ENCODE data around the gene STX8. TPM values are rescaled to one million over a fixed set of nuclear protein-coding genes. Genes with fewer than 3 reads are reported as not detected.

The STX8 gene
- polyA plus RNA-seq, 1 experiment = 44.7 TPM

GRCh38 chr17:9419932-9420453, 155.6 kb downstream of the STX8 start:
- no peak for DNase-seq (ENCODE audit: low read depth)
- ChIA-PET CTCF (no interaction called here), POLR2A (interaction anchor here (0.5 kb wide), 1 partner anchor 19 kb away, joined by 3 read pairs; no protein-coding TSS in a partner anchor)
- no peak for TF ChIP-seq CTCF (IDR thresholded peaks at IDR 0.05; ENCODE audit: insufficient read depth, low read depth, low read length)
- H3K27me3 ChIP-seq (ENCODE audit: control insufficient read depth, insufficient read depth, low read length) = no peaks in the 10 kb centered on the region
- no peaks in the 10 kb centered on the region for H3K36me3 ChIP-seq (ENCODE audit: control insufficient read depth, insufficient read depth, low read length)
- H3K4me3 ChIP-seq (ENCODE audit: low read depth, low read length) = no peak overlapping the region

- Histone ChIP-seq H3K36me3 (ENCODE audit: control insufficient read depth, insufficient read depth, low read length) (no peaks in the 10 kb centered on the region), H3K4me3 (ENCODE audit: low read depth, low read length) (no peak overlapping the region), H3K27me3 (ENCODE audit: control insufficient read depth, insufficient read depth, low read length) (no peaks in the 10 kb centered on the region)
- ChIA-PET POLR2A (no interaction called here), CTCF (interaction anchor here (0.6 kb wide), 1 partner anchor 46 kb away, joined by 3 read pairs; no protein-coding TSS in a partner anchor)
- no peak for TF ChIP-seq CTCF (IDR thresholded peaks at IDR 0.05; ENCODE audit: insufficient read depth, low read depth, low read length)
- DNase-seq (ENCODE audit: low read depth) = no peak
Measured at GRCh38 chr17:9414471-9414870, 161.1 kb downstream of the STX8 start.

- no peaks in the 10 kb centered on the region for H3K36me3 ChIP-seq (ENCODE audit: control insufficient read depth, insufficient read depth, low read length)
- CTCF ChIA-PET = interaction anchor here (1.5 kb wide), 1 partner anchor 10 kb away, joined by 7 read pairs; no protein-coding TSS in a partner anchor
- no peak for TF ChIP-seq CTCF (IDR thresholded peaks at IDR 0.05; ENCODE audit: insufficient read depth, low read depth, low read length)
Measured at GRCh38 chr17:9410737-9411136, 164.9 kb downstream of the STX8 start.

GRCh38 chr17:9410301-9410700, 165.3 kb downstream of the STX8 start:
- Histone ChIP-seq H3K27me3 (ENCODE audit: control insufficient read depth, insufficient read depth, low read length) (no peaks in the 10 kb centered on the region), H3K36me3 (ENCODE audit: control insufficient read depth, insufficient read depth, low read length) (no peaks in the 10 kb centered on the region), H3K4me3 (ENCODE audit: low read depth, low read length) (no peak overlapping the region)
- POLR2A ChIA-PET = no interaction called here
- no peak for DNase-seq (ENCODE audit: low read depth)
- CTCF ChIA-PET = no interaction called here
- no peak for TF ChIP-seq CTCF (IDR thresholded peaks at IDR 0.05; ENCODE audit: insufficient read depth, low read depth, low read length)

More at GRCh38 chr17:9410737-9411136, 164.9 kb downstream of the STX8 start:
- Histone ChIP-seq H3K27me3 (ENCODE audit: control insufficient read depth, insufficient read depth, low read length) (no peaks in the 10 kb centered on the region), H3K4me3 (ENCODE audit: low read depth, low read length) (no peak overlapping the region)
- DNase-seq (ENCODE audit: low read depth) = no peak
- POLR2A ChIA-PET = no interaction called here

- no peak overlapping the region for H3K4me3 ChIP-seq (ENCODE audit: low read depth, low read length)
- H3K36me3 ChIP-seq (ENCODE audit: control insufficient read depth, insufficient read depth, low read length) = no peaks in the 10 kb centered on the region
- no peak for TF ChIP-seq CTCF (IDR thresholded peaks at IDR 0.05; ENCODE audit: insufficient read depth, low read depth, low read length)
- H3K27me3 ChIP-seq (ENCODE audit: control insufficient read depth, insufficient read depth, low read length) = no peaks in the 10 kb centered on the region
- no peak for DNase-seq (ENCODE audit: low read depth)
- ChIA-PET POLR2A (no interaction called here), CTCF (no interaction called here)
Measured at GRCh38 chr17:9409878-9410277, 165.7 kb downstream of the STX8 start.
